Measurements from ENCODE around the gene OMG. TPM values are rescaled to one million over a fixed set of nuclear protein-coding genes. Genes with fewer than 3 reads are reported as not detected.

Gene OMG
- total and polyA plus RNA-seq, 9 donors = 0.13 to 0.77 (median 0.33) TPM

DNA sequence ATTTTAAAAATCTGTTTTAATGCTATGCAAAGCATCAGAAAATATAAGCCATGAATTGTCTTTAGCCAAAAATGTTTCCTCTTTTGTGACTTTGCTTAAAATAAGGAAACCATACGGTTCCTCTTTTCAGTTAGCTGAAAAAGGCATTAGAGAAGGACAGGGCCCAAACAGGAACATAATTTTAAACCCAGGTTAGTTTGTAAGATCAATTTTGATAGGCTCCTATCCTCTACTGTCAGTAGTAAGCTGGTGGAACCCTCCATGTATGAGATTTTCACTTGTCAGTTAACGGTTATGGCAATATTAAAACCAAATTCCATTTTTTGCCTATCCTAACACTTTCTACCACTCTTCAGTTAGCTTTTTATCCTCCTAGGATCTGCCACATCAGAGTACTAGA, 12.5 kb upstream of the OMG start:
- no peaks in the 10 kb centered on the region for H3K9me3 ChIP-seq (replicated peaks; ENCODE audit: control insufficient read depth, low read depth, low read length)
- H3K36me3 ChIP-seq (ENCODE audit: control insufficient read depth, insufficient read depth, low read length) = peaks cover 5% of the 10 kb centered on the region
- DNase-seq = peak; percentile 60
- no CpG with 5 or more reads among the region's 2 CpGs for WGBS (ENCODE audit: insufficient coverage)
- no peaks in the 10 kb centered on the region for H3K27me3 ChIP-seq (ENCODE audit: control insufficient read depth, insufficient read depth, low read length)
- peak overlapping the region; percentile 22 for H3K27ac ChIP-seq (ENCODE audit: low read length)
- H3K4me3 ChIP-seq (ENCODE audit: low read length) = no peak overlapping the region
- H3K4me1 ChIP-seq (ENCODE audit: control insufficient read depth, insufficient read depth, low read length) = no peaks in the 10 kb centered on the region

- peak; percentile 26 for DNase-seq
- Histone ChIP-seq H3K36me3 (ENCODE audit: control insufficient read depth, insufficient read depth, low read length) (peaks cover 9% of the 10 kb centered on the region), H3K9me3 (replicated peaks; ENCODE audit: control insufficient read depth, low read depth, low read length) (no peaks in the 10 kb centered on the region), H3K4me1 (ENCODE audit: control insufficient read depth, insufficient read depth, low read length) (no peaks in the 10 kb centered on the region), H3K4me3 (ENCODE audit: low read length) (no peak overlapping the region), H3K27me3 (ENCODE audit: control insufficient read depth, insufficient read depth, low read length) (no peaks in the 10 kb centered on the region), H3K27ac (ENCODE audit: low read length) (no peak overlapping the region)
- 63% methylated on average over 4 of the region's 5 CpGs for WGBS (ENCODE audit: insufficient coverage)
Measured at GRCh38 chr17:31308372-31309334, 11.6 kb upstream of the OMG start.

DNA sequence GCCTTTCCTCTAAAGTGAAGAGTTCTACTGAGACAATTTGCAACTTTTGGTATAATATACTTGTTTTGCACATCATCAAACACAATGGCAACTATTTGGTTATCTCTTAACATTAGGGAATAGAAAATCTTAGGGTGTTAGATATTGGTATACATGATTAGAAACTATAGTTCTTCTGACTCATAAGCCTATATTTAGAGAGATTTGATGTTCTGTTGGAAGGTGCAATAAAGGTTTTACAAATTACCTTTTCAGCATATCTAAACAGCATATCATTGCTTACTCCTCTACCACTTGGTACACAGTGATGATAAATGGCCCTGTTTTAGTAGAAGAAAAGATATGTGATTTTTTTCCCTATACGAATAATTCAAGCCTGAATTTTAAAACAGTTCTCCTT, 10.6 kb upstream of the OMG start:
- DNase-seq = no peak
- Histone ChIP-seq H3K36me3 (ENCODE audit: control insufficient read depth, insufficient read depth, low read length) (peaks cover 9% of the 10 kb centered on the region), H3K27me3 (ENCODE audit: control insufficient read depth, insufficient read depth, low read length) (no peaks in the 10 kb centered on the region), H3K4me1 (ENCODE audit: control insufficient read depth, insufficient read depth, low read length) (no peaks in the 10 kb centered on the region), H3K27ac (ENCODE audit: low read length) (no peak overlapping the region), H3K4me3 (ENCODE audit: low read length) (no peak overlapping the region), H3K9me3 (replicated peaks; ENCODE audit: control insufficient read depth, low read depth, low read length) (no peaks in the 10 kb centered on the region)
- no CpG with 5 or more reads among the region's 1 CpG for WGBS (ENCODE audit: insufficient coverage)

DNA sequence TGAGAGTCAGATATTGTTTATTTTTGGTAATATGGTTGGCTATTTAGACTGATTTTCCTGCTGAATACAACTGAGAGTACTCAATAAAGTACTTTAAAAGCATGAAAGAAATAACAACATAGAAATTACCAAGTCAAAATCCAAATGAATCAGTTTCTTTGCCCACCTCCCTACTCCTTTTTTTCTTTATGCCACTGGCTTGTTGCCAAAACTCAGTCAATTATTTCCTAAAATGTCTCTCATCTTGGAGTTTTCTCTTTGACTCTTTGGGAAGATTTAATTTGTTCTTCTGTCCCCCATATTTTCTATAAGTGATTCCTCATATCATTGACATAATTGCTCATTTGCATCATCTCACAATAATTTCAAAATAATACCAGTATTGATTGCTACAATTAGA, 2.6 kb upstream of the OMG start:
- no peaks in the 10 kb centered on the region for H3K4me1 ChIP-seq (ENCODE audit: control insufficient read depth, insufficient read depth, low read length)
- no peaks in the 10 kb centered on the region for H3K27me3 ChIP-seq (ENCODE audit: control insufficient read depth, insufficient read depth, low read length)
- peaks cover 4% of the 10 kb centered on the region for H3K36me3 ChIP-seq (ENCODE audit: control insufficient read depth, insufficient read depth, low read length)

GRCh38 chr17:31296142-31296541, 897 bp downstream of the OMG start:
- no CpG with 5 or more reads among the region's 2 CpGs for WGBS (ENCODE audit: insufficient coverage)
- Histone ChIP-seq H3K9me3 (replicated peaks; ENCODE audit: control insufficient read depth, low read depth, low read length) (no peaks in the 10 kb centered on the region), H3K27ac (ENCODE audit: low read length) (no peak overlapping the region), H3K4me3 (ENCODE audit: low read length) (no peak overlapping the region), H3K36me3 (ENCODE audit: control insufficient read depth, insufficient read depth, low read length) (no peaks in the 10 kb centered on the region), H3K27me3 (ENCODE audit: control insufficient read depth, insufficient read depth, low read length) (no peaks in the 10 kb centered on the region), H3K4me1 (ENCODE audit: control insufficient read depth, insufficient read depth, low read length) (no peaks in the 10 kb centered on the region)
- DNase-seq = no peak

More for the DNA sequence above, 2.6 kb upstream of the OMG start:
- Histone ChIP-seq H3K9me3 (replicated peaks; ENCODE audit: control insufficient read depth, low read depth, low read length) (no peaks in the 10 kb centered on the region), H3K27ac (ENCODE audit: low read length) (no peak overlapping the region), H3K4me3 (ENCODE audit: low read length) (no peak overlapping the region)
- DNase-seq = no peak

DNA sequence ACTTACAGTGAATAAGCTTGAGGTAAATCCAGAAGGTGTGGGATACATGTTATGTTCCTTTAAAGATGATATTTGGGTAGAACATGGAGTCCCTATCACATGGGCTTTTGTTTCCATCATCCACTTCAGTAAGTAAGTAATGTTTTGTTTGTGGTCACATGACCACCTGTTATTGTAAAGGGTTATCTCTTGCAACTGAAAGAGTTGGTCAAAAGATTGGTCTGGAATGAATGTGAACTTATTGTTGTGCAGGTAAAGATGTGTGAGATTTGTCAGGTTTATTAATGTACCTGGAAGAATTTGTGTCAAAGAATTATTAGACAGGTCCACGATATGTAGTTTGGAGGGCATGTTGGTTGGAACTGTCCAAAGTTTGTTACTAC, 1.6 kb downstream of the OMG start:
- Histone ChIP-seq H3K27me3 (ENCODE audit: control insufficient read depth, insufficient read depth, low read length) (no peaks in the 10 kb centered on the region), H3K4me3 (ENCODE audit: low read length) (no peak overlapping the region), H3K27ac (ENCODE audit: low read length) (no peak overlapping the region), H3K9me3 (replicated peaks; ENCODE audit: control insufficient read depth, low read depth, low read length) (no peaks in the 10 kb centered on the region), H3K36me3 (ENCODE audit: control insufficient read depth, insufficient read depth, low read length) (no peaks in the 10 kb centered on the region), H3K4me1 (ENCODE audit: control insufficient read depth, insufficient read depth, low read length) (no peaks in the 10 kb centered on the region)
- 83% methylated on average over 1 of the region's 1 CpG for WGBS (ENCODE audit: insufficient coverage)
- no peak for DNase-seq

DNA sequence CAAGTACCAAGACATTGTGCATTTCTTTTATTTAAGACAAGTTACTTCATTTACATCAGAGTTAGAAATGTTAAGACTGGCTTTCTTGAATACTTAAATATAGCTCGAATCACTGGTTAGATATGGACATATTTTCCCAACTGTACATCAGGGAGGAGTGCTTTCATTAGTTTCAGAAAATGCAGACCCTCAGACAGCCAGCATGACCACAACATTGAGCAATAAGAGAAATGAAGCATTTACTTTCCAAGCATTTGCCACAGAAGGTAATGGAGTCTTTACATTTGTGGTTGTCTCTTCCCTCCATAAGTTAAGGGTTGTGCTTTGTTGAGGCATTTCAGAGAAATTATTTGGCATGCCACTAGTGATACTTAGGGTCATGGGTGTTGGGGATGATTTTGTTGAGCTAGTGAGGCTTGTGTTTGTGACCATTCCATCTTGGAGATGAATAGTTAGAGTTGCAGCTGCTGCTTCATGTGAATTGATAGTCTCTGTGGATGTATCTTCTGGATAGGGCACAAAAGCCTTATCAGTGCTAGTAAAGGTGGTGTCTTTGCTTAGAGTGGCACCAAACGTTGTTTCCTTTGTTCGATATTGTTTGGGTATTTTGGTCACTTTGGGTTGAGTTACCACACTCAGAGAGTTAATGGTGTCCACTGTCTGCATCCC, 2.1 kb downstream of the OMG start:
- no peak for DNase-seq
- Histone ChIP-seq H3K36me3 (ENCODE audit: control insufficient read depth, insufficient read depth, low read length) (no peaks in the 10 kb centered on the region), H3K27ac (ENCODE audit: low read length) (no peak overlapping the region), H3K4me1 (ENCODE audit: control insufficient read depth, insufficient read depth, low read length) (no peaks in the 10 kb centered on the region), H3K9me3 (replicated peaks; ENCODE audit: control insufficient read depth, low read depth, low read length) (no peaks in the 10 kb centered on the region), H3K27me3 (ENCODE audit: control insufficient read depth, insufficient read depth, low read length) (no peaks in the 10 kb centered on the region), H3K4me3 (ENCODE audit: low read length) (no peak overlapping the region)
- 100% methylated on average over 2 of the region's 3 CpGs for WGBS (ENCODE audit: insufficient coverage)

DNA sequence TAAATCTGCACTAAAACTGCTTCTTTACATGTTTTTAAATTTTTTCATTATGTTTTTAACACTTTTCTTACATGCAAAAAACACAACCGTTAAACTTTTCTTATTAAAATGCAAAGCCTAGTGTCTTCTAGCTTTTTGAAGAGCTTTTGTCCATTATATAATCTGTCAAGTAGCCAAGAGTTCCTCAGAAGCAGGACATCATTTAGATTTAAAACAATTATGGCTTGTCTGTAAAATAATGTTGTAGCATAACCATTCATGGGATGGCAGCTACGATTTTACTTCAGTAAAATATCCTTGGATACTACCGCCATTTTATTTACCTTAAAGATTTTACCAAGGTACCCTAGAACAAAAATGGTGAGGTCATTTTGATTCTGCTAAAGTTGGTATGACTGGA, 2.8 kb downstream of the OMG start:
- Histone ChIP-seq H3K36me3 (ENCODE audit: control insufficient read depth, insufficient read depth, low read length) (no peaks in the 10 kb centered on the region), H3K4me1 (ENCODE audit: control insufficient read depth, insufficient read depth, low read length) (no peaks in the 10 kb centered on the region), H3K27ac (ENCODE audit: low read length) (no peak overlapping the region), H3K4me3 (ENCODE audit: low read length) (no peak overlapping the region), H3K9me3 (replicated peaks; ENCODE audit: control insufficient read depth, low read depth, low read length) (no peaks in the 10 kb centered on the region), H3K27me3 (ENCODE audit: control insufficient read depth, insufficient read depth, low read length) (no peaks in the 10 kb centered on the region)
- no CpG with 5 or more reads among the region's 3 CpGs for WGBS (ENCODE audit: insufficient coverage)
- DNase-seq = no peak

DNA sequence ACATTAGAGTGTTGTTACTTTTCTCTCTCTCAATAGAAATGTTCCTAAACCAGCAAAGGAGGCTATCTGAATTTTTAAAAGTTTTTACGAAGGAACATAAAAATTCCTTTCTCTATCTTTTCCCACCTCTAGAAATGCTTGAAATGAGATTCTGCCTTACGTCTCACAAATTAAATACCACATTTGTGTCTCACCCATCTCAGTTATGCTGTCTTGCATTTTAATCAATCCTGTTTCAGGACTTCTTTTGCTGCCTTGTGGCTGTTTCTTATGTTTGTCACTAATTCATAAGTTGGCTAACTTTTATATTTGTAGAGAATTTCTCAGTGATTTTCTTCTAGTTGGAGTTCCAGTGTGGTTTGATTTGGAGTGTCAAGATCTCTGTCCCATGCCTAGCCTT, 3.5 kb downstream of the OMG start:
- no CpG with 5 or more reads among the region's 2 CpGs for WGBS (ENCODE audit: insufficient coverage)
- Histone ChIP-seq H3K4me1 (ENCODE audit: control insufficient read depth, insufficient read depth, low read length) (no peaks in the 10 kb centered on the region), H3K4me3 (ENCODE audit: low read length) (no peak overlapping the region), H3K36me3 (ENCODE audit: control insufficient read depth, insufficient read depth, low read length) (no peaks in the 10 kb centered on the region), H3K9me3 (replicated peaks; ENCODE audit: control insufficient read depth, low read depth, low read length) (no peaks in the 10 kb centered on the region), H3K27me3 (ENCODE audit: control insufficient read depth, insufficient read depth, low read length) (no peaks in the 10 kb centered on the region), H3K27ac (ENCODE audit: low read length) (no peak overlapping the region)
- DNase-seq = no peak

DNA sequence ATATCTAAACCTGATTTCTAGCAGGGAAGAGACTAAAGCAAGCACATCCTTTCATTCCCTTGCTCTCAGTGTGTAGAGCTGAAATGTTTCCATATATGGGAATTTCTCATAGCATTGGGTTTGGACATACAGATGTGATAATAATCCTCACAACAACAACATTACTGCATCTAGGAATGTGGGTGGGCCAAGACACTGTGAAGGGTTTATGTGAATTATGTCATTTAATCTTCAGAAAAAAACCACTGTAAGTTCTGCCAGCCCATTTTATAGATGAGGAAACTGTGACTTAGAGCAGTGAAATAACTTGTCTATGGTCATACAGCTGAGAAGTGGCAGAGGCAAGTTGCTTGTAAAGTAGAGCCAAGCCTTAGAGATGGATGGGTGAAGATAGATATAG, 5.2 kb downstream of the OMG start:
- Histone ChIP-seq H3K4me3 (ENCODE audit: low read length) (no peak overlapping the region), H3K4me1 (ENCODE audit: control insufficient read depth, insufficient read depth, low read length) (no peaks in the 10 kb centered on the region), H3K36me3 (ENCODE audit: control insufficient read depth, insufficient read depth, low read length) (peaks cover under 1% of the 10 kb centered on the region), H3K9me3 (replicated peaks; ENCODE audit: control insufficient read depth, low read depth, low read length) (no peaks in the 10 kb centered on the region), H3K27me3 (ENCODE audit: control insufficient read depth, insufficient read depth, low read length) (no peaks in the 10 kb centered on the region), H3K27ac (ENCODE audit: low read length) (no peak overlapping the region)
- no peak for DNase-seq

Measured in muscle of leg (tissue), 11 donors.